Stimulated activated CD4-positive, alpha-beta T cell treated with anti-CD3 and anti-CD28 coated beads, Interleukin-15, amount 100 ng/mL, for 1 hour (primary cell): ENCODE measurements around the gene KIF15.
"Not testable (repeated sequence)": the region's sequence is repeated elsewhere in the genome, so short reads cannot be mapped to it uniquely, and the experiment has no call there.

ENCODE experiments used
- DNase-seq, 2 donors: peaks; one replicate each; pipeline ENCODE4 v3.0.0-alpha.2; 2020; ENCODE audit warnings: low read depth in 1 of 2, low spot score in 1 of 2

Gene KIF15

DNA sequence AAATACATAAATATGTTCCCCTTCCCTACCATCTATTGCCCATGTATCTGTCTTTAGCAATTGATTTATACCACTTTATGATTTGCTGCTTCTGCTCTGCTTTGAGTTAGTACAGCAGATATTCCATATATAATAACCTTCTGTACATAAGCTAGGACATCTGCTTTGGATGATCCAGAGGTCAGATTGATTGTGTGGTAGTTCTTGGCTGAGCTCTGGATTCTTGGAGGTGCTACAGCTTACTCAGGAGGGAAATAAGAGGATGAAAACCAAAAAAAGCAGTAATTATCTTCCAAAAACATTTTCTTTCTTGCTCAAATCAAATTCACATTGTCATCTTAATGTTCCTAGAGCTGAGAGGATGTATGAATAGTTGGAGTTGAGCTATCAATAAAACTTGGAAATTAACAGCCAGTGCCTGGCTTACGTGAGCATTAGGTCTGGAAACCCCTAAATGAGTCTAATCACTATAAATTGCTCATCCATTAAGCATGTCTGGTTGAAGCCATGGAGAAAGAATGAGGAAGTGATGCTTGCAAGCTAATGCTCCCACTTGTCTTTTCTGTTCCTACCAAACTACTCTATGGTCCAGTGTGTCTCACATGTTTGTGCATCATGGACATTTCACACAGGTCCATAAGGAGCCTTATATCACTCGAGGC lies 63.8 kb downstream of the KIF15 start:
- no peak for DNase-seq

DNA sequence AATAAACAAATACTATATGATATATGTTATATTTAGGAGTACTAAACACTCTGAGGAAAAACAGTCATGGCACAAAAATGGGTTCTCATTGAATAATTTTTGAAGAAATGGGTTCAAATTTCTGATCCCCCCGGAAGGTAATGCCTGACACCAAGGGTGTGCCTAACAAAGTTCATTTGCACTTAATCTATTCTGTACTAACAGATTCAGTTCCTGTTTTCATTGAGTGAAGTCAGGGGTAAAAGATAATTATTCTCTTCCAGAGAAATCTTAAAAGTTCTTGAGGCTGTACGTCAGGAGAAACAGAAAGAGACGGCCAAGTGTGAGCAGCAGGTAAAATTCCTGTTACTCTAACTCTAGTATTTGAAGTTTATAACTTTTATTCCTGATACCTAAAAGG lies 65.6 kb downstream of the KIF15 start:
- DNase-seq, result no peak

DNA sequence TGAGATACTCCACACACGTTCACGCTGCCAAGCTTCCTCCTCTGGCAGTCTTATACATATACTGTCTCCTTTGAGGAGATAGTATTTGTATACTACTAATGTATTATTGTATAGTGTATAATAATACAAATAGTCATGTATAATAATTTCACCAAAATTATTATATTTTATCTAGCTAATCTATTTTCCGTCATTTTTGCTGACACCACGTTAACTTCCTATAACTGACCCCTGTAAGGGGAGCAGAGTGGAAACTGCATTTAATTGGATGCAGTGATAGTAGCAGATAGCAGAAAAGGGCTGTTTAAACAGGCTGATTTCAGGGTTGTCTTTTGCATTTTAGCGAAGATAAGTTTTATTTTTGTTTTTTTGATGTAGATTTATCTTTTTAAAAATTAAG lies 69.6 kb downstream of the KIF15 start:
- DNase-seq, result no peak

DNA sequence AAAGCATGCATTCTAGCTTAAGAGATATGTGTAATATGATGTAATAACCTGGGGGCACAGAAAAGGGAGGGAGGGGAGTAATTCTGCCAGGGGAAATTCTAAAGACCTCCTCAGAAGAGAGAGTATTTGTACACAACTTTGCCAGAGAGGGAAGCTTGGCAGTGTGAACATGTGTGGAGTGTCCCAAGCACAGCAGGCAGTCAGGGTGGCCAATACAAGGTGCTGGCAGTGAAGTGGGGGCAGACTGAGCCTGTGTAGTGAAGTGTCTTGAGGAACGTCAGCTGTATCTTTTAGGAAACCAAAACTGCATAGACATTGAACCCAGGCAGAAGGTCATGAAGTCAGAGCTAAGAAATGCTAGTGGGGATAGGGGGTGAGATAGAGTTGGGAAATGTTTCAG lies 70.4 kb downstream of the KIF15 start:
- no peak for DNase-seq

DNA sequence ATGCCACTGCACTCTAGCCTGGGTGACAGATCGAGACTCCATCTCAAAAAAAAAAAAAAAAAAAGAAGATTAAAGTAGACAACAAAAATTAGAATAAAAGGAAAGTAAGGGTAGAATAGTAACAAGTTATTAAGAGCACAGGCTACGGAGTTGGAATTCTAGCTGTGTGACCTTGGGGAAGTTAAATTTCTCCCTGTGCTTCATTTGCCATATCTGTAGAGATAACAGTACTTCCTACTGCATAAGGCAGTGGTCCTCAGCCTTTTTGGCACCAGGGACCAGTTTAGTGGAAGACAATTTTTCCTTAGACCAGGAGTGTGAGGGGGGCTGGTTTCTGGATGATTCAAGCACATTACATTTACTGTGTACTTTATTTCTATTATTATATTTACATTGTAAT lies 71.4 kb downstream of the KIF15 start:
- DNase-seq, result no peak

DNA sequence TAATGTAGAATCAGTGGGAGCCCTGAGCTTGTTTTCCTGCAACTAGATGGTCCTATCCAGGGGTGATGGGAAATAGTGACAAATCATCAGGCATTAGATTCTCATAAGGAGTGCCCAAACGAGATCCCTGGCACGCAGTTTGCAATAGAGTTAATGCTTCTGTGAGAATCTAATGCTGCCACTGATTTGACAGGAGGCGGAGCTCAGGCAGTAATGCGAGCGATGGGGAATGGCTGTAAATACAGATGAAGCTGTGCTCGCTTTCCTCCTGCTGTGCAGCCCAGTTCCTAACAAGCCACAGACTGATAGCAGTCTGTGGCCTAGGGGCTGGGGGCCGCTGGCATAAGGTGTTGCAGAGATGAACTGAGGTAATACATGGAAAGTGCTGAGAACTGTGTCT lies 71.8 kb downstream of the KIF15 start:
- no peak for DNase-seq

DNA sequence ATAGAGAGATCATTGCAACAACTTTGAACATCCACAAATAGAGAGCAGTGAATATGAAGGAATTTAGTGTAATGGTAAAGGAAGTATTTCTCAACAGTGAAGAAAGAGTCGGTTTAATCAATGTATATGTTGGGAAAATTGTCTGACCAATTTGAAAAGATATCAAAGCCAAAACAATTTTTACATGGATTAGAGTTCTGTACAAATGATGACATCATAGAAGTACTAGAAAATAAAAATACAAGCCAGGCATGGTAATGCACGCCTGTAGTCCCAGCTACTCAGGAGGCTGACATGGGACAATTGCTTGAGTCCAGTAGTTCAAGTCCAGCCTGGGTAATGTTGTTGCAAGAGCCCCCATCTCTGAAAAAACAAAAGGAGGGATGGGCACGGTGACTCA lies 74.1 kb downstream of the KIF15 start:
- DNase-seq, result no peak

DNA sequence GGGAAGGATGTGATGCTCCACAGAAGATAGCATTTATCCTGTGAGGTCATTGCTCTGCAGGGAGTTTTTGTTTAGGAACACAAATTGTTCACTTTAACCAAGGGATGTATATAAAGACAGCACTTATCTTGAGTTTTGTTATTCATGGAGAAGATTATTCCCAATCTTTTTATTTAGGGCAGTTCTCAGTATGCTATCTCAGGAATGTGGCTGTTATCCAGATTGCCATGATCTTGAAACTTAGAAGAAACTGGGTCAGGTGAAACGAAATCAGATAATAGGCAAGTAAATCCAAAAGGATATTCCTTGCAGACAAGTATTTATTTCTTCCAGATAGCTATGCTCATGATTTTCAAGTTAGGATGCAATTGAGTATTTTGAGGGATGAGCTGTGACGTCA lies 80.8 kb downstream of the KIF15 start:
- no peak for DNase-seq

DNA sequence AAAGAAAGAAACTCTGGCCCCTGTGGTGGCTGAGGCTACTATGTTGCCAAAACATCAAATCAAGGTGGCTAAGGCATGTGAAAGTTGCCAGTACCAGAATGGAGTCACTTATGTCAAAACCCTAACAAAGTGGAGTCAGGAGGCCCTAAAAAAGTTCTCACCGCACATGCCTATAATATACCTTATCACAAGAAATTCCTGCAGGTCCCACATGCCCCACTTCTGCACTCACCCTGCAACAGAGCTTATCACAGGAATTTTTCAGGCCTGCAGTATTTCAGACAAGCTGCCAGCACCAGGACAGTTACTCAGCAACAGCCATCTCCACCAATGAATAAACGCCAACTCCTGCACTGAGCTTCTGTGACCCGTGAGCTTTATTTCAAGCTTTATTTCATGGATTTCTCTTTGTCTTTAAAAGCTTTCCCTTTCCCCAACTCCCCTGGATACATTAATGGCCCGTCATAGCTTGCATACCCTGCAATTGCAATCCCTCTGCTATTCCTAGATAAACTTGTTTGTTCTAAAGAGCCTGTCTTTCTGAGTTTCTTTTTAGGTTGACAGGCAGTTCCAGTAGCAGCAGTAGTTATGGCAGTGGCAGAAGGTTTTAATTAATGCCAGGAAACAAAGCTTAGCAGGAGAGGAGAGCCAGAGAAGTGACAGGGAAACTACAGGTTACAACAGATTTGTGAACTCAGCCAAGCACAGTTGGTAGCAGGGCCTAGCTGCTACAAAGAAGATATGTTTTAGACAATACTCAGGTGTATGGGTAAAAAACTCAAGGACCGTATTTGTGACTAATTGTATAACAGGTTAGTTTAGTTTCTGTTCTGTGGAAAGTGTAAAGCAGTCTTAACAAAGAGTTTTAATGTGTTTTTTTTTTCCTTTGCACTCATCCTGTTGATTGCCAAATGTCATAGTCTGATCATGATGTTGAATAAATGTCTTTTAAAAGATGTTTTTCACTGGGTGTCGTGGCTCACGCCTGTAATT lies 84.2 kb downstream of the KIF15 start:
- no peak for DNase-seq

DNA sequence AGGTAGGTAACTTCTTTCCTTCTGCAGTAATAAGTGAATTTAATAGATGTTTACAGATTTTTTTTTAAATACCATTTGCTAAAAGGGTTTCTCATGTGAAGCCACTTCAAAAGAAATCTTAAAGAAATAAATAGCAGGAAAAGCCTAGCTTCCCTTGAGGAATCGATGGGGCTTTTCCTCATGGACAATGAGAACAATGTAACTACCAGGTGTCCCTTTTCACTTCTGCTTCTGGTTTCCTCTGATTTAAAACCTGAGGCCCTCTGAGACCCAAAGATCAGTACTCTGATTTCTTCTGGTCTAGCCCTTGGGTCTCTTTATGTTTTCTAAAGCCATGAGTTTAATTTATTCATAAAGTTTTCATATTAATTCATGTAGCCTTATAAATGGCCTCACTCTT lies 87.0 kb downstream of the KIF15 start:
- no peak for DNase-seq

DNA sequence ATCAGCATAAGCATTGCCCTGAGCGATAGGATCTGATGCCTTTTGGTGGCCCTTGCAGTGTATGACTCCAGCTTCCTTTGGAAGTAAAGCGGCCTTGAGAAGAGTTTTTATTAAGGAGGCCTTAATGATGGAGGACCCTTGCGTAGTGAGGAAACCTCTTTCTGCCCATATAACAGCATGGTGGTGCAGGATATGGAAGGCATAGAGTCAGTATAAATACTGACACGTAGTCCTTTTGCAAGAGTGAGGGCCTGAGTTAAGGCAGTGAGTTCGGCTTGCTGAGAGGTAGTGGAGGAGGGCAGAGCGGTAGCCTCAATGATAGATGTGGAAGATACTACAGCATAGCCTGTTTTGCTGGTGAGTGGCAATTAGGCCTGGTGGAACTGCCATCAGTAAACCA lies 95.1 kb downstream of the KIF15 start:
- DNase-seq, result not testable (repeated sequence)

DNA sequence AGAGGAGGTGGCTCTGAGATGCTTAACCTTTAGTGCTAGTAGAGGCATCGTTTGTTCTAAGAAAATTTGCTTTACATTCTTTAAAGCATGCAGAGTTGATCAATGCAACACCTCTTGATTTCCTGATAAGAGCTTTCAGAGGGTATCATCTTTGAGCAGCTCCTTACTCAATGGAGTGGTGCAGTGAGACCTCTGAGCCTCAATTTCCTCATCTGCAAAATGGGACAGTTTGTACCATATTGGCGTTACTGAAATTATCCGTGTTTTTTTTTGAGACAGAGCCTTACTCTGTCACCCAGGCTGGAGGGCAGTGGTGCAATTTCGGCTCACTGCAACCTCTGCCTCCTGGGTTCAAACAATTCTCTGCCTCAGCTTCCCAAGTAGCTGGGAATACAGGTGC lies 98.5 kb downstream of the KIF15 start:
- no peak for DNase-seq

DNA sequence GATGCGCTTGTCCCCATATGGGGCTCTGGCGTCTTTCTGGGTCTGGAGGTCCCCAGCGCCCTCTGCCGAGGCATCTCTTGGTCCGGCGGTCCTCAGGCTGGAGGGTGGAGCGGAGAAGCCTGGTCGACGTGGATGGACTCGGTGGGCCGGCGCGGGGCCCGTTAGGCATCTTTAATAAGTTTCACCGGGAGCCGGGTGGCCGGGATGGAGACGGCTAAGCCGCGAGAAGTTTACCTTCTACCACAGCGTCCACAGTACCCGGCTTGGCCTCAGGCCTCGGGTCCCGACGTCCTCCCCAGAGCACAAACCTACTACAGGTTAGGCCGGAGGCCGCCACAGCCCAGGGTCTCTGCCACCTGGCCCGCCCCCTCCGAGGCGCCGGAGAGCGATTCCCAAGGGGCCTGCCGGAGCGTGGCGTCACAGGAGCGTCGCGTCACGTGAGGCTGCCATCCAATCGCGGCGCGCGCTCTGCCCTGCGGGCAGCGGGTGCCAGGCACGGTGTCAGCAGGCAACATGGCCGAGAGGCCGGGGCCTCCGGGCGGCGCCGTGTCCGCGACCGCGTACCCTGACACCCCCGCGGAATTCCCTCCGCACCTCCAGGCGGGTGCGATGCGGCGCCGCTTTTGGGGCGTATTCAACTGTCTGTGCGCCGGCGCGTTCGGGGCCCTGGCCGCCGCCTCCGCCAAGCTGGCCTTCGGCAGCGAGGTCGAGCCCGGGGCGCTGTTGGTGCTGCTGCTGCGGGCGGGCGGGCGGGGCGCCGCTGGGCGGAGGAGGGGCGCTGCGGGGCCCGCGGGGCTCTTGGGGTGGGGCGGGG lies 100.0 kb downstream of the KIF15 start, which contains the start of gene TMEM42:
TMEM42 (plus strand) TSS at position 501 of the 814 bp plus-strand sequence; CDS start at position 514, 13 bp downstream.
- DNase-seq, result peak; percentile 77 to 80

DNA sequence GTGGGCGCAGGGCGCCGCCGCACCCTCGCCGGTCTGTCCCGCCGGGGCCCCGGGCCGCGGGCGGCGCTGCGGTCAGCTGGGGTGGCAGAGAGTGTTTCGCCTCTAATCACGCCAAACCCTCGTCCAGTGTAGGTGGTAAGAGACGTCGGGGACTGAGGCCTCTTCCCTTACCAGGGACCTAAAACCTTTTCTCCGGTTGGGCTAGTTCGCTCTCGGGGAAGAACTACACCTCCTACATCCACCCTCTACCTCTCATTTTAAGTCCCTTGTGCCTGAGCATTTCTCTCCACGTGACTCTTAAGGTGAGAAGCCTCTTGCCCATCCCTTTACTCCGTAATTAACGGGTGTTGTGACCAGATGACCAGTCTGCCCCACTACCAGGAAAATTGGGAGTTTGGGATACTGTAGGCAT lies 100.6 kb downstream of the KIF15 start:
- DNase-seq, result no peak

DNA sequence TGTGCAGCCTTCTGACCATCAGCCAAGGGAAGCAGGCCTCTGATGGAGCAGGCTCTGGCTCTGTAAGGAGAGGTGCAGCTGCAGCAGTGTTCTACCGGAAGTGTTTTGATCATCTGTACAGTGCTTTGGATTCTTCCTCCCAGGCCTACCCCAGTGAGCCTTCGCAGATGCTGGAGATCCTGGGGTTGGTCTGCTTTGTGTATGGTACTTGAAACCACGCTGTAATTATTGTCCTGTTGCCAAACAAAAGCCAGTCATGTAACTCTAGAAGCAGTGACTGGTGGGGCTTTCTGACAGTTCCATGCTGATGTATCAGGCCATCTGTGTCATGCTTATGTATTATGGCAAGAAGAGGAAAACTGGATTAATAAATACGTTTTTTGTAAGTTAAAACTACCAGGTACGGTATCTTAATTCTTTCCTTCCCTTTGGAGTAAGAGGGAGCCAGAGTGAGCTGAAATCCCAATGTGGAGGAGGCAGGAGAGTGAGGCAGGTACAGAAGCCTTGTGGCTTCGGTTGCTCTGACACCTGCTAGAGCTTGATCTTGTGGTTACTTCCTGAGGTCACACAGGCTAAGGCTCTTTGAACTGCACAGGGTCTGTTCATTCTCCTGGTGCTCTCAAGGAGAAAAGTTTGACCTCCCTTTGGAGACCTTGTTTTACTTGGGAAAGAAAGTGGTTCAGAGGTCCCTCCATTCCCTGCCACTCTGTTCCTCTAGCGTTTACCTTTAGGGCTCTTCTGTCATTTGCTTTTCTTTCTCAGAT lies 103.9 kb downstream of the KIF15 start:
- DNase-seq, result no peak

DNA sequence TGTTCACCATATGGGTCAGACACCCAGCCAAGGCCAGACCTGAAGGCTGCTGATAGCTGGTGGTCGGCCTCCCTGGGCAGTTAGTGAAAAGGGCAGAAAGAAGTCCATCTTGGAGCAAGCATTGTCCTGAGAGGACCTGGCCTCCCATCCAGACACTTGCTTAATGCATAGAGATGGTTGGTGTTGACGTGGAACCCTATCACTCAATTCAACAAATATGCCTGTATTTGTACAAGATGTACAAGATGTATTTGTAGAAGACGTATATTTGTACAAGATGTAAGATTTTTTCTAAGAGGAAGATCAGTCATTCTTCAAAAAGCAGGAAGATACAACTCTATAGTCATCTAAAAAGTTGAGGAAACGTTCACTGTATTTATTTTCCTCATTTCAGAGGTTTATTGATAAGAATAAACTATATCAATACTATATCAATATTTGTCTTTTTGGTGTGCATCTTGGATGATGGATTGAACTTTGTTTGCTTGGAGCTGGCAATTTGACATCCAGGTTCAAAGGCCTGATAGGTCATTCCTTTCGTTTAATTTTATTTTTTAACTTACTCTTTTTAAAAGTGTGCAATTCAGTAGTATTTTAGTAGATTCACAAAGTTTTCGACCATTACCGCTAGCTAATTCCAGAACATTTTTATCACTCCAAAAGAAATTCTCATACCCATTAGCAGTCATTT lies 106.0 kb downstream of the KIF15 start:
- DNase-seq, result no peak

DNA sequence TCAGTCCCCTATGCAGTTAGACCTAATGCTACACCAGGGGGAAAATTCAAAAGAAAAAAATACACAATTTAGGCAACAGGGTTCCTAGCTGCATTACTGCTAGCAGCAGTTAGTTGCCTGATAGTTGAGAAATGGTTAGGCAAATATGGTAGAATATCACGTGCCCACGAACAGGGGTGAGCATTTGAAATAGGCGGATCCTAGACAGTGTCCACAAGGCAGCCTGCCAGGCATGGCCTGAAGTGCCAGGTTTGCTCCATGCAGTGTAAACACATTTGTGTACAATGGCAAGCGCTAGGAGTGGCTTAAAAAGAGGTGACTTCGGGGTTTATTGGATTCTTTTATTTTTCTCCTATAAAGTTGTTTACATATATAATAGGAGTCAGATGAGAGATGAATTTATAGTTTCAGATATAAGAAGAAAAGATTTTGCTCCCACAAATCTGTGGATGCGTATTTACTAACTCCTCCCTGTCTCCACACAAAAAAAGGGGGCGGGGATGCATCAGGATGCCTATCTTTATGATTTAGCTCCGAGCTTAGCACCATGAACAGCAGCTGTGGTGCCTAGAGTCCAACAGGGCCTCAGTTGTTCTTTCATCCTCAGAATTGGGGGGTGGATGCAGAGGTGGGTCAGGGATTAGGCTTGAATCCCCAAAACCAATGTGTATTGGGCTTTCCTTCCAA lies 108.9 kb downstream of the KIF15 start:
- no peak for DNase-seq

DNA sequence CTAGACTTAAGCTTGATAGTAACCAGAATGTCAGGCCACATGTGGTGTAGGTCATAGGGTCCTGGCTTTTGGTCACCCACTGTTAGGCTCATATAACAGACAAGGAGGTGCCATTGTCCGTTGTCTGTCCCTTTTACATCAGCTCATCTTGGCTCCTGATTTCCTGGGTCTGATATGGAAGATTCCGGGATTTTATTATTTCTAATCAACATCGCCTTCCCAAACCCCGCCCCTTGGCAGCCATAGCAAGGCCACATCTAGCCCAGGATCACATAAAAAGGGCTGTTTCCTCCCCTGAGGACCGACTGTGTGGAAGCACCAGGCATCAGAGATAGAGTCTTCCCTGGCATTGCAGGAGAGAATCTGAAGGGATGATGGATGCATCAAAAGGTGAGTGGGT lies 112.7 kb downstream of the KIF15 start, which contains the start of gene TGM4:
TGM4 (plus strand) TSS at position 301 of the 400 bp plus-strand sequence; CDS start at position 372, 71 bp downstream.
- DNase-seq, result no peak

DNA sequence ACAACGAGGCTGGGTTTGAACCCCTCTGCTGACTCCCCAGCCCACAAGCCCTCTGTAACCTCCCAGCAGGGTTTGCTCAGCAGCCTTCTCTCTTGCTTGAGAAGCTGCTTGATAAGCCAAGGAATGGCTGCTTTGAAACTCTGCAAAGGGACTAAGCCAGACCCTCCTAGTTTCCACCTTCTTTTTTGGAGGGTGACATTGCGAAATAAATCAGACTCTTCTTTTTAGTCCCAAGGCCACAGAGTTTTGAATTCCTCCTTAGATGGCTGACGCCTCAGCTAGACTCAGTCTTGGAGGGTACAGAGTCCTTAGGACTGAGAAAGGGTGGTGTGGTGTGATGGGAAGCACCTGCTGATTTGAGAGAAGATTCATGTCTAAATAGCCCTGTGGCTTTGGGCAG lies 114.0 kb downstream of the KIF15 start:
- DNase-seq, result no peak
